DND-41 (cell line): ENCODE data around the gene JMJD1C.

ENCODE experiments used
- CTCF ChIP-seq: IDR thresholded peaks from 2 replicates; pipeline ENCODE4 v1.5.1; 2012; ENCODE audit warnings: borderline replicate concordance, low read length, moderate library complexity, mild to moderate bottlenecking; ENCODE audit not compliant: poor library complexity, severe bottlenecking; ENCODE audit errors: extremely low read depth
- EZH2 ChIP-seq: IDR thresholded peaks from 3 replicates; pipeline ENCODE4 v1.6.1; 2012; ENCODE audit warnings: borderline replicate concordance, low read depth, mild to moderate bottlenecking, moderate library complexity, low read length, inconsistent platforms; ENCODE audit not compliant: severe bottlenecking

GRCh38 chr10:63314020-63314419 is 151.8 kb downstream of the JMJD1C start:
- TF ChIP-seq CTCF (no peak), EZH2 (no peak)
